GM12878 (cell line): ENCODE measurements around the gene ZNF408.

Experiments
- CEBPB ChIP-seq, 2 experiments: fragments of 150-350 bp in 1 of 2; IDR thresholded peaks; 2 replicates each; pipeline ENCODE4 v1.6.1; 2012 to 2014; ENCODE audit warnings: low read depth in 2 of 2, low read length in 2 of 2, borderline replicate concordance in 1 of 2, inconsistent platforms in 1 of 2
- DPF2 ChIP-seq: fragments of 450-650 bp; IDR thresholded peaks from 2 replicates; pipeline ENCODE4 v1.6.1; 2017; ENCODE audit warnings: mild to moderate bottlenecking
- EZH2 ChIP-seq: IDR thresholded peaks from 2 replicates; pipeline ENCODE4 v1.6.1; 2012; ENCODE audit warnings: low read depth, mild to moderate bottlenecking, control low read depth, inconsistent platforms, low read length, borderline replicate concordance; ENCODE audit not compliant: control insufficient read depth
- HDAC2 ChIP-seq: fragments of 200-600 bp; sonication (generic); IDR thresholded peaks from 2 replicates; pipeline ENCODE4 v1.6.1; 2017
- NBN ChIP-seq: fragments of 450-650 bp; IDR thresholded peaks from 2 replicates; pipeline ENCODE4 v1.6.1; 2016
- POLR2A ChIP-seq: IDR thresholded peaks from 2 replicates; pipeline ENCODE4 v1.6.1; 2011; ENCODE audit warnings: low read depth, mild to moderate bottlenecking, low read length
- POLR2AphosphoS5 ChIP-seq: IDR thresholded peaks from 2 replicates; pipeline ENCODE4 v1.6.1; 2011; ENCODE audit warnings: mild to moderate bottlenecking, low read length, inconsistent platforms
- SMARCA5 ChIP-seq: fragments of 450-650 bp; IDR thresholded peaks from 2 replicates; pipeline ENCODE4 v1.6.1; 2017; ENCODE audit warnings: mild to moderate bottlenecking
- STAT1 ChIP-seq: fragments of 450-650 bp; conservative IDR thresholded peaks from 2 replicates; pipeline ENCODE4 v1.6.1; 2014; ENCODE audit warnings: antibody characterized with exemption, mild to moderate bottlenecking
- TF ChIP-seq, protein P1 (sequence below), 3 experiments: IDR thresholded peaks in 2 of 3; conservative IDR thresholded peaks in 1 of 3; 2 replicates each; pipeline ENCODE4 v1.5.1; 2011; ENCODE audit warnings: low read depth in 3 of 3, low read length in 3 of 3, mild to moderate bottlenecking in 3 of 3, control low read depth in 2 of 3, moderate library complexity in 2 of 3, inconsistent platforms in 1 of 3, mixed read lengths in 1 of 3; ENCODE audit not compliant: control insufficient read depth in 2 of 3, insufficient read depth in 1 of 3; ENCODE audit errors: extremely low read depth in 1 of 3

DNA sequence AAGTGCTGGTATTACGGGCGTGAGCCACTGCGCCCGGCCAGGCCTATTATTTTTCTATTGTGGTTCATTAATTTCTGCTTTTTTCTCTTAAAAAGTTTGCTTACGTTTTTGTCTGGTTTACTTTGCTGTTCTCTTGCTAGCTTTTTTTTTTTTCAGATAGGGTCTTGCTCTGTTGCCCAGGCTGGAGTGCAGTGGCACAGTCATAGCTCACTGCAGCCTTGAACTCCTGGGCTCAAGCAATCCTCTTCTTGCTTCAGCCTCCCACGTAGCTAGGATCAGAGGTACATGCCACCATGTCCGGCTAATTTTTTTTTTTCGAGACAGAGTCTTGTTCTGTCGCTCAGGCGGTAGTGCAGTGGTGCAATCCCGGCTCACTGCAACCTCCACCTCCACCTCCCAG, 36.9 kb downstream of the ZNF408 start:
- TF ChIP-seq, protein P1, sequence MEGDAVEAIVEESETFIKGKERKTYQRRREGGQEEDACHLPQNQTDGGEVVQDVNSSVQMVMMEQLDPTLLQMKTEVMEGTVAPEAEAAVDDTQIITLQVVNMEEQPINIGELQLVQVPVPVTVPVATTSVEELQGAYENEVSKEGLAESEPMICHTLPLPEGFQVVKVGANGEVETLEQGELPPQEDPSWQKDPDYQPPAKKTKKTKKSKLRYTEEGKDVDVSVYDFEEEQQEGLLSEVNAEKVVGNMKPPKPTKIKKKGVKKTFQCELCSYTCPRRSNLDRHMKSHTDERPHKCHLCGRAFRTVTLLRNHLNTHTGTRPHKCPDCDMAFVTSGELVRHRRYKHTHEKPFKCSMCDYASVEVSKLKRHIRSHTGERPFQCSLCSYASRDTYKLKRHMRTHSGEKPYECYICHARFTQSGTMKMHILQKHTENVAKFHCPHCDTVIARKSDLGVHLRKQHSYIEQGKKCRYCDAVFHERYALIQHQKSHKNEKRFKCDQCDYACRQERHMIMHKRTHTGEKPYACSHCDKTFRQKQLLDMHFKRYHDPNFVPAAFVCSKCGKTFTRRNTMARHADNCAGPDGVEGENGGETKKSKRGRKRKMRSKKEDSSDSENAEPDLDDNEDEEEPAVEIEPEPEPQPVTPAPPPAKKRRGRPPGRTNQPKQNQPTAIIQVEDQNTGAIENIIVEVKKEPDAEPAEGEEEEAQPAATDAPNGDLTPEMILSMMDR (IDR thresholded peaks at IDR 0.05 in 2 of 3, conservative IDR thresholded peaks at IDR 0.05 in 1 of 3; ENCODE audit: control insufficient read depth in 2 of 3, extremely low read depth in 1 of 3, insufficient read depth in 1 of 3, low read depth in 3 of 3, low read length in 3 of 3) = no peak
- TF ChIP-seq CEBPB (IDR thresholded peaks at IDR 0.05; ENCODE audit: borderline replicate concordance in 1 of 2, low read depth in 2 of 2, low read length in 2 of 2) (no peak), DPF2 (no peak), EZH2 (no peak), HDAC2 (no peak), SMARCA5 (no peak), POLR2A (no peak), NBN (no peak), POLR2AphosphoS5 (no peak), STAT1 (no peak)
